Middle frontal gyrus (tissue), 1 donor: ENCODE results near the gene KLHL30.

ENCODE experiments used
- DNase-seq: peaks from one replicate; pipeline ENCODE4 v3.0.0-alpha.2; 2015; ENCODE audit warnings: low spot score; ENCODE audit errors: extremely low spot score

The KLHL30 gene

DNA sequence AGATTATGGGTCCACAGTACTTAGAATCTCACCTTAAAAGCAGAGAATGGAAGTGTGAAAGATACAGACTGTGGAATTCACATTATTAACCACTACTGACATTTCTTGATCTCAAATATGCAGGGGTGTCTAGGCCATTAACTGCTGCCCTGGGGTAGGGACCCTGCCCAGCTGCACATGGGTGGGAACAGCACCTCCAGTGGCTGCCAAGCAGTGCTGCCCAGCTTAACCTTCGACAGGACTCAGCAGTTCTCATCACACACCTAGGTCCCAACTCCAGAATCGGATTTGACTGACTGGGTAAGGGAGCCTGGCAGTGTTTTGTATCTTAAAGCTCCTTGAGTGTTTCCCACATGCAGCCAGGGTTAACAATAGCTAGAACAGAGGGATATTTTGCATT, 35.2 kb downstream of the KLHL30 start:
- no peak for DNase-seq

DNA sequence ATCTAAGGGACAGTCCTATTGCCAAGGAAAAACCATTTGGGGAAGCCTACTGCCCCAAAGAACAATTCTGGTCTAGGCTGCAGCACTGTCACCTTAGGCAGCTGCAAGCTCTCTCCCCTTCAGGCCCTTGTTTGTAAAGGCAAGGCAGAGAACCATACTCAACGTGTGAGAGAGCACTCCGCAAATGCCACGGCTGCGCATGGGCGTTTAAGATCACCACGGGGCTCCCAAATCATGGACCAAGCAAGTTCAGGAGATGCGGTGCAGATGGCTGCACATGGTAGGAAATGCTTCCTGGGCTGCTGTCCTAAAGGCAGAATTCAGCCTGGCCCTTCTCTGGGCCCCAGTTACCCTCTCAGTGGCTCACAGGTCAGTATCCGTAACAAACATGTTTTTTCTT, 35.8 kb downstream of the KLHL30 start:
- no peak for DNase-seq

- DNase-seq: no peak
Measured at GRCh38 chr2:238174701-238175100, 36.2 kb downstream of the KLHL30 start.

DNA sequence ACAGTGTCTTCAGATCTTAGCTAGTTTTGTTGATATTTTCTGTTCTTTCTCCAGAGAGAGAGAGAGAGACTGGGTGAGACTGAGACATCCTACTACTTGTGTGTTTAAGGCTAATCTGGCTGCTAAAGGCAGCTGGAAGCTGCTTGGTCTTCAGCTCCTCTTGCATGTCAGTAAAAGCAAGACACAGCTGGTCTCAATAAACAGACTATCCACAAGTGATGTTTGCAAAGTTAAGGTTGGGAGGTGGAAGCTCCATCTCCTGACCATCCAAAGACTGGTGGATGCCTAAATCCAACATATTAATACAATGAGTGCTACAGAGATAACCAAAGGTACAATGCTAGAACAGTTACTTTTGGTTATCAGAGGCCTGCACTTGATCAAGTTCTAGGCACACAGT, 38.1 kb downstream of the KLHL30 start:
- DNase-seq: no peak

DNA sequence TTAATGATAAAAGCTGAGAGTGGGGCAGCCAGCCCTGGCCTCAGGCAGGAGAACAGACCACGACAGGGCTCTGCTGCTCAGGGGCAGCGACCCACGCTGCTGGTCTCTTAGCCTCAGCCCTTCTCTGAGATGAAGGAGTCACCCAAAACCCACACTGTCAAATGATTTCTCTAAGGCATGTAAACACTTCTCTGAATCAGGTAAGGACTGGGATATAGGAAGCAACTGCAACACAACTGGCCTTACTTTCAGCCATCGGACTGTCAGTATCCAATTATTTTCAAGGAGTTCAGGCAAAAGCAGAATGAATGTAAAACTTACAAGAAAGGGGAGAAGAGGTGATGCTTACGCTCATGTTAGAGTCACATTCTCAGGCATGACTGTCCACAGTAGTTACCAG, 42.1 kb downstream of the KLHL30 start:
- no peak for DNase-seq

GRCh38 chr2:238182362-238182761, 43.9 kb downstream of the KLHL30 start:
- no peak for DNase-seq

DNA sequence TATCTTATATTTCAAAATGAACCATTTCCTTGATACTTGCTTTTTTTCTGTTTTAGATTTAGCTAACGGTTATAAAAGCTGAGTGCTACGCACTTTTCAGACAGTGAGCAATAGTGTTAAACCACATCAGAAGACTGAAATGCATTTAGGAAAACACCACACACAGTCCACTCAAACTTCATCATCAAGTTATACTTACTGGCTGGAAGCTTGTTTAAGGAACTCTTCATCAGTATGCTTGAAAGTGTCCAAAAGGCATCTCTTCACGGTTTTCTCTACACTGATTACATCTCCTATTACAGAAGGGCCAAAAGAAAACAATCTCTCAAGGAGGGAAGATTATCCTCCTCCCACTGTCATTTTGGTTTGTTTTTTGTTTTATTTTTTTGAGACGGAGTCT, 45.4 kb downstream of the KLHL30 start:
- no peak for DNase-seq

DNA sequence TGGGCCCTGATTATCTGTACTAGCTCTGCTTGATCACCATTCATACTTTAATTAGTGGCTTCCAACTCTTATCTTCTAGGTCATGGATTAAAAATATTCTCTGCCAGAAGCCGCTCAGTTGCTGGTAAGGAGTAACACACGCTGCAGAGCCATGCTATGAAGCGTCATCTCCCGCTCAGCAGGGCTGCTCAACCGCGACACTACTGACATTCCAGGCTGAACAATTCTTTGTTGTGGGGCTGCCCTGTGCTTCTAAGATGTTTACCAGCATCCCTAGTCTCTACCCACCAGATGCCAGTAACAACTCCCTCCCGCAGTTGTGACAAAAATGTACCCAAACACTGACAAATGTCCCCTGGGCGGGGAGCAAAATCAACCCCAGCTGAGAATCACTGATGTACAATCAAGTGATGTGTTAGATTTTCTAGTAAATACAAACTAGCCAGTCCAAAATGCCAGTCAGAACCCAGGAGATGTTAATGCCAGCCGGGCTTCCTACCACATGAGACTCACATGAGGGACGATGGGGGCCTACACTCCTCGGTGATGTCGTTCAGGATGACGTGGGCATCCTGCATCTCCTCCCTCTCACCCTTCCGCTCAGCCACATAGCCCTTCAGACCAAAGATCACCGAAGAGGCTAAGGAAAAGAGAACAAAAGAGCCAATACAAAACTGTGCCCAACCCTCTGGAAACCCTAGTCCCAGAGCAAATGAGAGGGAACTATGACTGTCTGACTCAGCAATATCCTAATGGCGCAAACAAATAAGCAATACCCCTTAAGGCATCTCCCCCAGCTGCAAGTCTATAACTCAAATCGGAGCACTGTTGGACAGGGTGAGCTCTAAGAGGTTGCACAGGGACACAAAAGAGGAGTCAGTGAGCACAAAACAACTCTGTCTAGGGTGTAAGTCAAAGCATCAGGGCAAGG, 49.4 kb downstream of the KLHL30 start:
- DNase-seq: no peak

- no peak for DNase-seq
Measured at GRCh38 chr2:238190445-238190844, 52.0 kb downstream of the KLHL30 start.
